ENCODE data around the gene REXO1. TPM values are rescaled to one million over a fixed set of nuclear protein-coding genes. Genes with fewer than 3 reads are reported as not detected.

Gene REXO1
- total RNA-seq, 2 donors from 2014 or later, result 29.8 to 59.1 TPM

DNA sequence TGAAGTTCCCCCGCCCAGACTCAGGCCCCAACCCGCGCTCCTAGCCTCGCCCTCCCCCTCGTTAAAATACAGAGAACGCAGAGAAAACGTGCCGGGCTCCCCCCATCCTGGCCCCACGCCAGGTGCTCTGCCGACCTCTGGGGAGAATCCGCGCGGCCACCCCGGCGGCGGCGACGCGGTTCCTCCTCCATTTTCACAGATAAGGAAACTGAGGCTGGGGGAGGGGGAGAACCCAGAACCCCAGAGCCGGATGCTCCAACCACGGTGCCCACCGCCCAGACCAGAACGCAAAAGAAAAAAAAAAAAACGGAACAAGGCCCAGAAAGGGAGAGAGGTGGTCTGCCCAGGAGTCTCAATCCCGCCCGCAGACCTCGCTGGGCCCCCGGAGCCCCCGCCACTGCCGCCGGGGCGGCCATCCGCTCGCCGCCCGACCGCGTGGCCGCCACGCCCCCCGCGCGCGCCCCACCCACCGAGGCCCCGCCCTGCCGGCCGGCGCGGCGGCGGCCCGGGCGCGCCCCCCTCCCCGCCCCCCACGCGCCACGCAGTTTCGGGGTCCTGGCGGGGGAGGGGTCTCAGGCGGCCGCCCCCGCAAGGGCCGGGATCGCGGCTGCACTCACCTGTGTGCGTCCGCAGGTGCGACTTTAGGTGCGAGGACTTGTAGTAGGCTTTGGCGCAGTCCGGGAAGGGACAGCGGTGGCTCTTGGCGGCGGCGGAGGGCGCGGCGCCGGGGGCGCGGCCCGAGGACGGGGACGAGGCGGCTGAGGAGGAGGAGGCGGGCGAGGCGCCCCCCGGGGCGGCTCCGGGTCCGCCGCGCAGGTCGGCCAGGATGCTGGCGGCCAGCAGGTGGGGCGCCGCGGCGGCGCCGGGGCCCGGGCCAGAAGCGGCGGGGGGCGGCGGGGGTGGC is 14.4 kb upstream of the REXO1 start:
- Histone ChIP-seq H3K27me3 (replicated peaks; ENCODE audit: insufficient read depth) (no peaks in the 10 kb centered on the region), H3K9me3 (no peaks in the 10 kb centered on the region), H3K27ac (peak overlapping the region; percentile 8 to 55), H3K4me1 (replicated peaks) (peaks cover 13% of the 10 kb centered on the region), H3K4me3 (peak overlapping the region; percentile 66 to 67), H3K36me3 (no peaks in the 10 kb centered on the region)
- DNase-seq (ENCODE audit: low spot score), result no peak
- intact Hi-C loops (cut with DNase I), result no loop called here
- TF ChIP-seq, protein P1, sequence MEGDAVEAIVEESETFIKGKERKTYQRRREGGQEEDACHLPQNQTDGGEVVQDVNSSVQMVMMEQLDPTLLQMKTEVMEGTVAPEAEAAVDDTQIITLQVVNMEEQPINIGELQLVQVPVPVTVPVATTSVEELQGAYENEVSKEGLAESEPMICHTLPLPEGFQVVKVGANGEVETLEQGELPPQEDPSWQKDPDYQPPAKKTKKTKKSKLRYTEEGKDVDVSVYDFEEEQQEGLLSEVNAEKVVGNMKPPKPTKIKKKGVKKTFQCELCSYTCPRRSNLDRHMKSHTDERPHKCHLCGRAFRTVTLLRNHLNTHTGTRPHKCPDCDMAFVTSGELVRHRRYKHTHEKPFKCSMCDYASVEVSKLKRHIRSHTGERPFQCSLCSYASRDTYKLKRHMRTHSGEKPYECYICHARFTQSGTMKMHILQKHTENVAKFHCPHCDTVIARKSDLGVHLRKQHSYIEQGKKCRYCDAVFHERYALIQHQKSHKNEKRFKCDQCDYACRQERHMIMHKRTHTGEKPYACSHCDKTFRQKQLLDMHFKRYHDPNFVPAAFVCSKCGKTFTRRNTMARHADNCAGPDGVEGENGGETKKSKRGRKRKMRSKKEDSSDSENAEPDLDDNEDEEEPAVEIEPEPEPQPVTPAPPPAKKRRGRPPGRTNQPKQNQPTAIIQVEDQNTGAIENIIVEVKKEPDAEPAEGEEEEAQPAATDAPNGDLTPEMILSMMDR (IDR thresholded peaks at IDR 0.05), result peak in 1 of 4 experiments; percentile 6
- TF ChIP-seq POLR2AphosphoS5 (IDR thresholded peaks at IDR 0.05), result no peak
- under 1% methylated on average over 59 of the region's 109 CpGs for WGBS

GRCh38 chr19:1862068-1862423 is 13.8 kb upstream of the REXO1 start:
- Histone ChIP-seq H3K4me3 (peak overlapping the region; percentile 66 to 67), H3K4me1 (replicated peaks) (peaks cover 18% of the 10 kb centered on the region), H3K27ac (peak overlapping the region in 1 of 2 donors; percentile 8), H3K9me3 (no peaks in the 10 kb centered on the region), H3K36me3 (no peaks in the 10 kb centered on the region), H3K27me3 (replicated peaks; ENCODE audit: insufficient read depth) (no peaks in the 10 kb centered on the region)
- WGBS, result 6% methylated on average over 20 of the region's 21 CpGs
- intact Hi-C loops (cut with DNase I), result no loop called here
- TF ChIP-seq, protein P1 (IDR thresholded peaks at IDR 0.05), result no peak
- no peak for TF ChIP-seq POLR2AphosphoS5 (IDR thresholded peaks at IDR 0.05)
- no peak for TF ChIP-seq POLR2A (IDR thresholded peaks at IDR 0.05)
- no peak for DNase-seq (ENCODE audit: low spot score)

DNA sequence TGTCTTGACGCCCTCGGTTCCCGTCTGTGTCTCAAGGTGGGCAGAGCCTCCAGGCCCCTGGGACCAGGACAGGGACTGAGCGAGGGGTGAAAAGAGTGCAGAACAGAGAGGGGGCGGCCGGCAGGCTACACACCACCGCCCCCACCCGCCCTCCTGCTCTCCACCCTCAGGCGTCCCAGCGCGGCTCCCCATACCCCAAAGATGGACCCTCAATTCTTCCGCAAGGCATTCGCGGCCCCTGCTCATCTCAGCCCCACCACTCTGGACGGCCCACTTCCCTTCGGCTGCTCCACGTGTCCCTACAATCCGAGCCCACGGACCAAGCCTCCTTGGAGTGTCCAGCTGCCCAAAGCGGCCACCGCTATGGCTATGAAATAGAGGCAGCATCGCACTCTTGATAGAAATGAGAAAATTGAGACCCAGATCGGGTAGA is 13.3 kb upstream of the REXO1 start:
- no peaks in the 10 kb centered on the region for H3K9me3 ChIP-seq
- H3K4me3 ChIP-seq, result peak overlapping the region; percentile 66 to 67
- WGBS, result 54% methylated on average over 23 of the region's 23 CpGs
- H3K4me1 ChIP-seq (replicated peaks), result peaks cover 18% of the 10 kb centered on the region
- H3K36me3 ChIP-seq, result no peaks in the 10 kb centered on the region
- peak overlapping the region in 1 of 2 donors; percentile 8 for H3K27ac ChIP-seq
- intact Hi-C loops (cut with DNase I), result no loop called here
- no peak for DNase-seq (ENCODE audit: low spot score)
- TF ChIP-seq, protein P1 (IDR thresholded peaks at IDR 0.05), result no peak
- TF ChIP-seq POLR2AphosphoS5 (IDR thresholded peaks at IDR 0.05) (no peak), POLR2A (IDR thresholded peaks at IDR 0.05) (no peak)
- H3K27me3 ChIP-seq (replicated peaks; ENCODE audit: insufficient read depth), result no peaks in the 10 kb centered on the region

DNA sequence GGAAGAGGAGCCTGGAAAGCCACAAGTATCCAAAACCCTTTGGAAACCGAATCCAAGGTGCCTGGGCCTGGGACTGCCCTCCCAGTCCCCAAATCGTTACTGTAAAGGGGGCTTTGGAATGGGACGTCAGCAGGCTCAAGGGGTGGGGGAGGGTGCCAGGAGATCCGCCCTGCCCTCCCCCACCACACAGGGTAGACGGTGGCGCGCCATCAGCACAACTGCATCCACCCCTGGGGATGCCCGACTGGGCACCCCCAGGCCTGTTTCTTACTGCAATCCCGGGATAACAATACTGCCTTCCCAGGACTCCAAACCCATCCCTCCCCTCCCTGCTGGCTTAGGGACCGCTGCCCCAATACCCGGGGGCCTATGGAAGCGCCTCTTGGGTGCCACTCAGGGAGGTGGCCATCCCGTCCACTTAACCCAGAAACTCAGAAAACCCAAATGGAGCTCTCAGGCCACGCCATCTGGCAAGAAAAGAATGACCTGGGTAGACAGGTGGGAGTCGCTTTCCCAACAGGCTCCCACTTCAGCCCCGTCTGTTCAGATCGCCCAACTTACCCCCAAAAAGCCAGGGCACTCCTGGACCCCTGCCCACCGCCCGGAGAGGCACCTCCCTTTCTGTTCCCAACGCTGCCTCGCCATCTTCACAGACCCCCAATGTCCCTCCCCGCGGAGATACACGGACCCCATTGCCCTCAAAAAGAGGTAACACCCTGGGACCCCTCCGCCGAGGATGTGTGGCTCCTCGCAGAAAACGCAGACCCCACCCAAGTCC is 12.7 kb upstream of the REXO1 start:
- no peak for DNase-seq (ENCODE audit: low spot score)
- Histone ChIP-seq H3K4me1 (replicated peaks) (peaks cover 18% of the 10 kb centered on the region), H3K36me3 (no peaks in the 10 kb centered on the region), H3K27me3 (replicated peaks; ENCODE audit: insufficient read depth) (no peaks in the 10 kb centered on the region), H3K27ac (no peak overlapping the region), H3K9me3 (no peaks in the 10 kb centered on the region), H3K4me3 (no peak overlapping the region)
- WGBS, result 70% methylated on average over 28 of the region's 28 CpGs
- intact Hi-C loops (cut with DNase I), result no loop called here
- no peak for TF ChIP-seq POLR2AphosphoS5 (IDR thresholded peaks at IDR 0.05)
- TF ChIP-seq, protein P1 (IDR thresholded peaks at IDR 0.05), result no peak
- TF ChIP-seq POLR2A (IDR thresholded peaks at IDR 0.05), result no peak
